Endothelial cell of umbilical vein (primary cell): ENCODE measurements around the gene GPHA2. TPM values are rescaled to one million over a fixed set of nuclear protein-coding genes. Genes with fewer than 3 reads are reported as not detected.

Source experiments
- BruUV-seq: library from RNA; stranded (reverse); fragments of 400-500 nt; replicated peaks from 2 replicates; lab custom pipeline; 2021; lab: Mats Ljungman, UMichigan
- CTCF ChIA-PET: fragments of 300-600, 350-600 bp; sonication (Branson Sonifier 250); formaldehyde crosslinking; loops from one replicate; lab custom pipeline; 2021; ENCODE audit warnings: antibody characterized with exemption, inconsistent platforms; lab: Charles Lee
- POLR2A ChIA-PET: fragments of 300-600, 350-600 bp; sonication (Branson Sonifier 250); formaldehyde crosslinking; loops from one replicate; lab custom pipeline; 2021; ENCODE audit warnings: antibody characterized with exemption, inconsistent platforms; lab: Charles Lee
- DNase-seq: peaks from one replicate; pipeline ENCODE4 v3.0.0-alpha.2; 2011; ENCODE audit warnings: low read depth, low spot score
- FAIRE-seq: peaks from 2 replicates; lab custom pipeline; 2011; peaks lifted over from hg19 to GRCh38; lab: Jason Lieb, UNC
- H2AFZ ChIP-seq: 2 replicates; pipeline ENCODE4 v1.6.0; 2012; ENCODE audit warnings: low read depth, low read length, control low read depth, inconsistent platforms
- H3K27ac ChIP-seq: 2 replicates; pipeline ENCODE4 v1.5.1; 2011; ENCODE audit warnings: low read depth, mild to moderate bottlenecking, control low read depth, low read length, moderate library complexity; ENCODE audit not compliant: insufficient read depth
- H3K27me3 ChIP-seq, 2 experiments: 2 replicates each; pipeline versions ENCODE4 v1.6.0 to v1.6.1; 2011; ENCODE audit warnings: low read length in 2 of 2, mixed read lengths in 1 of 2; ENCODE audit not compliant: control insufficient read depth in 2 of 2, insufficient read depth in 2 of 2
- H3K36me3 ChIP-seq, 2 experiments: 2 replicates in 1 of 2; 3 replicates in 1 of 2; pipeline ENCODE4 v1.5.1; 2011; ENCODE audit warnings: low read length in 2 of 2, mild to moderate bottlenecking in 1 of 2, moderate library complexity in 1 of 2; ENCODE audit not compliant: control insufficient read depth in 2 of 2, insufficient read depth in 2 of 2; ENCODE audit errors: extremely low read depth in 1 of 2
- H3K4me1 ChIP-seq: 3 replicates; pipeline ENCODE4 v1.5.1; 2011; ENCODE audit warnings: mild to moderate bottlenecking, low read length; ENCODE audit not compliant: control insufficient read depth, insufficient read depth; ENCODE audit errors: extremely low read depth
- H3K4me2 ChIP-seq: 2 replicates; pipeline ENCODE4 v1.6.1; 2011; ENCODE audit warnings: low read length, control low read depth, mixed read lengths; ENCODE audit not compliant: insufficient read depth
- H3K4me3 ChIP-seq, 3 experiments: fragments of 200-600 bp in 1 of 3; sonication (generic), shearing (Covaris generic) in 1 of 3; replicated peaks in 1 of 3; 2 replicates each; pipeline ENCODE4 v1.5.1; 2011 to 2016; ENCODE audit warnings: control low read depth in 3 of 3, low read length in 3 of 3, mild to moderate bottlenecking in 2 of 3, inconsistent platforms in 1 of 3, low read depth in 1 of 3, moderate library complexity in 1 of 3; ENCODE audit not compliant: insufficient read depth in 1 of 3
- H3K79me2 ChIP-seq: 2 replicates; pipeline ENCODE4 v1.6.0; 2012; ENCODE audit warnings: low read length, inconsistent platforms; ENCODE audit not compliant: control insufficient read depth, insufficient read depth
- H3K9ac ChIP-seq: replicated peaks from 2 replicates; pipeline ENCODE3; 2011; ENCODE audit warnings: low read length, control low read depth; ENCODE audit not compliant: insufficient read depth; ENCODE audit errors: extremely low read depth
- H3K9me1 ChIP-seq: replicated peaks from 3 replicates; pipeline ENCODE4 v1.6.0; 2011; ENCODE audit warnings: mild to moderate bottlenecking, low read length; ENCODE audit not compliant: control insufficient read depth, insufficient read depth; ENCODE audit errors: extremely low read depth
- H3K9me3 ChIP-seq: replicated peaks from 2 replicates; pipeline ENCODE4 v1.5.1; 2012; ENCODE audit warnings: low read length, inconsistent platforms; ENCODE audit not compliant: control insufficient read depth, insufficient read depth
- H4K20me1 ChIP-seq: replicated peaks from 2 replicates; pipeline ENCODE3; 2011; ENCODE audit warnings: mild to moderate bottlenecking, low read length; ENCODE audit not compliant: control insufficient read depth, insufficient read depth; ENCODE audit errors: extremely low read depth
- CTCF ChIP-seq, 2 donors: IDR thresholded peaks; 1 replicate in 1 of 2; 2 replicates in 1 of 2; pipeline ENCODE4 v1.5.1; 2011; ENCODE audit warnings: low read length in 2 of 2, mild to moderate bottlenecking in 2 of 2, moderate library complexity in 2 of 2, control low read depth in 1 of 2, inconsistent platforms in 1 of 2, low read depth in 1 of 2; ENCODE audit not compliant: insufficient read depth in 1 of 2; ENCODE audit errors: extremely low read depth in 1 of 2
- EZH2 ChIP-seq: IDR thresholded peaks from 2 replicates; pipeline ENCODE4 v1.6.1; 2012; ENCODE audit warnings: borderline replicate concordance, low read depth, mild to moderate bottlenecking, moderate library complexity, low read length, inconsistent platforms; ENCODE audit not compliant: severe bottlenecking
- FOS ChIP-seq: IDR thresholded peaks from 2 replicates; pipeline ENCODE4 v1.6.1; 2011; ENCODE audit warnings: mild to moderate bottlenecking, low read length, moderate library complexity, borderline replicate concordance; ENCODE audit not compliant: insufficient read depth
- GATA2 ChIP-seq: IDR thresholded peaks from 2 replicates; pipeline ENCODE4 v1.7.0; 2011; ENCODE audit warnings: low read depth, mild to moderate bottlenecking, moderate library complexity, mixed read lengths, low read length; ENCODE audit not compliant: insufficient read length, insufficient read depth
- JUN ChIP-seq: IDR thresholded peaks from 2 replicates; pipeline ENCODE4 v1.6.1; 2011; ENCODE audit warnings: borderline replicate concordance, low read depth; ENCODE audit not compliant: insufficient read length, insufficient read depth
- MYC ChIP-seq: IDR thresholded peaks from one replicate; pipeline ENCODE4 v1.6.1; 2011; ENCODE audit warnings: mild to moderate bottlenecking, low read depth, low read length
- POLR2A ChIP-seq: IDR thresholded peaks from 2 replicates; pipeline ENCODE4 v1.6.1; 2012; ENCODE audit warnings: low read depth, mild to moderate bottlenecking, control low read depth, low read length
- POLR2AphosphoS5 ChIP-seq: IDR thresholded peaks from 2 replicates; pipeline ENCODE4 v1.6.1; 2012; ENCODE audit warnings: low read depth, mild to moderate bottlenecking, control low read depth, low read length, moderate library complexity; ENCODE audit not compliant: insufficient read depth
- dilution Hi-C: fragments of 300-500 bp; cut with MboI; formaldehyde crosslinking; loops from one replicate; pipeline ENCODE4 v1.15.0; 2019; ENCODE audit warnings: low sequenced_read_pairs; ENCODE audit not compliant: extremely low pct_ligation_motif_present
- intact Hi-C: fragments of 100-400 bp; cut with micrococcal nuclease; formaldehyde crosslinking; loops from one replicate; pipeline ENCODE4 v1.10.0; 2022
- polyA plus RNA-seq, 4 experiments: library from polyadenylated mRNA; depleted of rRNA in 3 of 4; stranded (reverse) in 3 of 4; unstranded in 1 of 4; fragments of >200 nt; gene quantifications; 2 replicates each; pipeline versions ENCODE4 v1.2.1 to v1.2.3, GENCODE V29; 2011 to 2012; ENCODE audit warnings: missing spikeins in 1 of 4
- total RNA-seq: library from RNA; stranded (reverse); gene quantifications from 2 replicates; pipeline ENCODE4 v1.2.3, GENCODE V29; 2021
- TF ChIP-seq, protein P1 (sequence below): IDR thresholded peaks from 2 replicates; pipeline ENCODE4 v1.6.1; 2011; ENCODE audit not compliant: insufficient read depth, insufficient read length

The GPHA2 gene
- total and polyA plus RNA-seq, 2 donors (not counting 3 experiments of a cell fraction or from before 2014, with no cell fraction given), result not detected

DNA sequence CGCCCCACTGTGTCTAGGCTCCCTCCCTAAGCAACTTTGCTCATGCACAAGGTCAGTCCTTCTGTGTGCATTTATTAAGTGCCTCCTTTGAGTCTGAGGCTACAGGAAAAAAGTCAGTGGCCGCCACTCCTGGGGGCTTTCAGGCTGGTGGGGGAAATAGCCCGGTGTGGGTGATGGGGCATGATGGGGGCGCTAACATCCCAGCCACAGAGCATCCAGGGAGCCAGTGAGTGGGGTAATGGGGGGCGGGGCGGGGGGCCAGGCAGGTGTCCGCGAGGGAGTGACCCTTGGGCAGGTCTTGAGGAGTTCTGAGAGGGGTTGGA, 47.3 kb downstream of the GPHA2 start:
- Histone ChIP-seq H3K4me2 (peak overlapping the region; percentile 47), H3K27ac (no peak overlapping the region), H3K79me2 (no peaks in the 10 kb centered on the region), H3K9ac (no peak overlapping the region), H3K4me1 (peaks cover 12% of the 10 kb centered on the region), H4K20me1 (no peaks in the 10 kb centered on the region), H3K27me3 (no peaks in the 10 kb centered on the region), H2AFZ (peak overlapping the region; percentile 100), H3K9me3 (no peaks in the 10 kb centered on the region), H3K36me3 (no peaks in the 10 kb centered on the region), H3K4me3 (no peak overlapping the region), H3K9me1 (no peaks in the 10 kb centered on the region)
- intact Hi-C loops, result loop anchor here (1.0 kb wide), 2 partner anchors 10 to 41 kb away; partner anchors contain the start of gene EHD1
- dilution Hi-C loops, result no loop called here
- ChIA-PET CTCF (interaction anchor here (0.5 to 9.4 kb wide), 42 partner anchors 8 to 302 kb away, joined by 3 to 168 read pairs (median 5); partner anchors contain the start of genes ATG2A, BATF2, CDC42BPG and EHD1), POLR2A (no interaction called here)
- DNase-seq (no peak), FAIRE-seq (no peak)
- no TSS peak for BruUV-seq
- TF ChIP-seq EZH2 (no peak), CTCF (IDR thresholded peaks at IDR 0.05; ENCODE audit: extremely low read depth in 1 of 2, insufficient read depth in 1 of 2, low read depth in 1 of 2, low read length in 2 of 2) (no peak), POLR2AphosphoS5 (no peak), POLR2A (no peak), GATA2 (no peak), MYC (no peak), JUN (no peak), FOS (no peak)
- TF ChIP-seq, protein P1, sequence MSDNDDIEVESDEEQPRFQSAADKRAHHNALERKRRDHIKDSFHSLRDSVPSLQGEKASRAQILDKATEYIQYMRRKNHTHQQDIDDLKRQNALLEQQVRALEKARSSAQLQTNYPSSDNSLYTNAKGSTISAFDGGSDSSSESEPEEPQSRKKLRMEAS, result no peak
